HCT116 (cell line): Measurements from ENCODE around the gene CDC42EP3. TPM values are rescaled to one million over a fixed set of nuclear protein-coding genes. Genes with fewer than 3 reads are reported as not detected.

Experiments used
- ATAC-seq: fragments of 200-7000 bp; cut with Tn5 transposase; 2 replicates; pipeline ENCODE4 v1.9.1; 2020; ENCODE audit warnings: mild to moderate bottlenecking, moderate library complexity
- BruUV-seq: library from RNA; stranded (reverse); fragments of 400-500 nt; replicated peaks from 2 replicates; lab custom pipeline; 2021; lab: Mats Ljungman, UMichigan
- CTCF ChIA-PET: fragments of 300-600 bp; sonication (Branson Sonifier 250); formaldehyde crosslinking; loops from one replicate; lab custom pipeline; 2021; ENCODE audit warnings: antibody characterized with exemption; lab: Charles Lee
- POLR2A ChIA-PET: fragments of 300-600, 350-600 bp; sonication (Branson Sonifier 250); formaldehyde crosslinking; loops from one replicate; lab custom pipeline; 2021; ENCODE audit warnings: antibody characterized with exemption; lab: Charles Lee
- RAD21 ChIA-PET, 2 experiments: fragments of 300-600 bp; sonication (Branson Sonifier 250); formaldehyde crosslinking; loops; one replicate each; lab custom pipeline; 2023; ENCODE audit warnings: low total read pairs in 2 of 2; ENCODE audit not compliant: uncharacterized antibody in 2 of 2, unreplicated experiment in 2 of 2, low non-redundant PET in 1 of 2; lab: Charles Lee
- DNase-seq: peaks from one replicate; pipeline ENCODE4 v3.0.0-alpha.2; 2010; ENCODE audit warnings: low read depth, low spot score
- H2AFZ ChIP-seq: fragments of 200-600 bp; shearing (Covaris generic), sonication (generic); 2 replicates; pipeline ENCODE4 v1.6.1; 2017; ENCODE audit warnings: low read depth, mixed run types, mixed read lengths, antibody characterized with exemption, low read length; ENCODE audit not compliant: poor library complexity, severe bottlenecking
- H3K27ac ChIP-seq: 2 replicates; pipeline ENCODE4 v1.5.1; 2012; ENCODE audit warnings: low read depth, low read length
- H3K27me3 ChIP-seq: fragments of 200-600 bp; sonication (generic); 2 replicates; pipeline ENCODE4 v1.6.1; 2016; ENCODE audit warnings: mixed run types, low read length, mixed read lengths; ENCODE audit not compliant: insufficient read depth
- H3K36me3 ChIP-seq, 2 experiments: fragments of 200-500 bp in 1 of 2; fragments of 200-600 bp in 1 of 2; sonication (Bioruptor generic) in 1 of 2; sonication (generic) in 1 of 2; 2 replicates each; pipeline versions ENCODE4 v1.5.1 to v1.6.1; 2014 to 2016; ENCODE audit warnings: low read length in 2 of 2, inconsistent platforms in 1 of 2, mixed read lengths in 1 of 2, mixed run types in 1 of 2; ENCODE audit not compliant: insufficient read depth in 2 of 2, control insufficient read depth in 1 of 2
- H3K4me1 ChIP-seq, 2 experiments: fragments of 200-600 bp in 1 of 2; sonication (generic) in 1 of 2; 2 replicates each; pipeline versions ENCODE4 v1.5.1 to v1.6.1; 2012 to 2017; ENCODE audit warnings: low read length in 2 of 2, inconsistent platforms in 1 of 2, mild to moderate bottlenecking in 1 of 2, mixed read lengths in 1 of 2, mixed run types in 1 of 2, moderate library complexity in 1 of 2; ENCODE audit not compliant: insufficient read depth in 2 of 2, control insufficient read depth in 1 of 2
- H3K4me2 ChIP-seq: fragments of 200-600 bp; sonication (generic); 2 replicates; pipeline ENCODE4 v1.6.1; 2017; ENCODE audit warnings: mixed run types, low read length, mixed read lengths
- H3K4me3 ChIP-seq, 2 experiments: fragments of 200-600 bp in 1 of 2; sonication (generic) in 1 of 2; replicated peaks in 1 of 2; 2 replicates each; pipeline ENCODE4 v1.5.1; 2011 to 2016; ENCODE audit warnings: low read length in 2 of 2, control low read depth in 1 of 2, low read depth in 1 of 2, mild to moderate bottlenecking in 1 of 2, mixed read lengths in 1 of 2, mixed run types in 1 of 2
- H3K79me2 ChIP-seq: fragments of 200-600 bp; sonication (generic); 2 replicates; pipeline ENCODE4 v1.6.1; 2017; ENCODE audit warnings: mild to moderate bottlenecking, mixed run types, low read length, moderate library complexity, mixed read lengths; ENCODE audit not compliant: insufficient read depth
- H3K9ac ChIP-seq: fragments of 200-600 bp; sonication (generic); 2 replicates; pipeline ENCODE4 v1.6.1; 2016; ENCODE audit warnings: low read length, mixed read lengths
- H3K9me2 ChIP-seq: fragments of 200-600 bp; sonication (generic), shearing (Covaris generic); 2 replicates; pipeline ENCODE4 v1.6.1; 2017; ENCODE audit warnings: mixed run types, mild to moderate bottlenecking, moderate library complexity; ENCODE audit not compliant: insufficient read depth
- H3K9me3 ChIP-seq, 2 experiments: fragments of 200-500 bp in 1 of 2; fragments of 200-600 bp in 1 of 2; sonication (Bioruptor generic) in 1 of 2; sonication (generic) in 1 of 2; 2 replicates each; pipeline ENCODE4 v1.6.1; 2014 to 2017; ENCODE audit warnings: low read length in 2 of 2, mixed read lengths in 2 of 2, inconsistent platforms in 1 of 2, low read depth in 1 of 2, mild to moderate bottlenecking in 1 of 2, mixed run types in 1 of 2, moderate library complexity in 1 of 2; ENCODE audit not compliant: control insufficient read depth in 1 of 2, insufficient read depth in 1 of 2
- H4K20me1 ChIP-seq: fragments of 200-600 bp; sonication (generic), shearing (Covaris generic); 2 replicates; pipeline ENCODE4 v1.6.1; 2017; ENCODE audit warnings: mixed run types, mild to moderate bottlenecking, moderate library complexity; ENCODE audit not compliant: insufficient read depth
- CBX3 ChIP-seq: IDR thresholded peaks from 2 replicates; pipeline ENCODE4 v1.6.1; 2012; ENCODE audit warnings: low read depth
- CEBPB ChIP-seq: IDR thresholded peaks from 2 replicates; pipeline ENCODE4 v1.6.1; 2012; ENCODE audit warnings: low read depth
- ELF1 ChIP-seq: IDR thresholded peaks from 2 replicates; pipeline ENCODE4 v1.6.1; 2012; ENCODE audit warnings: low read depth, borderline replicate concordance
- EZH2phosphoT487 ChIP-seq: fragments of 200-600 bp; IDR thresholded peaks from 2 replicates; pipeline ENCODE4 v1.6.1; 2018; ENCODE audit warnings: antibody characterized with exemption, borderline replicate concordance
- FOSL1 ChIP-seq: IDR thresholded peaks from 2 replicates; pipeline ENCODE4 v1.6.1; 2012; ENCODE audit warnings: low read depth
- JUND ChIP-seq: IDR thresholded peaks from 2 replicates; pipeline ENCODE4 v1.6.1; 2012
- POLR2A ChIP-seq: IDR thresholded peaks from 2 replicates; pipeline ENCODE4 v1.7.0; 2011; ENCODE audit warnings: borderline replicate concordance; ENCODE audit not compliant: insufficient read depth, insufficient read length; ENCODE audit errors: extremely low read depth
- POLR2AphosphoS5 ChIP-seq: IDR thresholded peaks from 2 replicates; pipeline ENCODE4 v1.6.1; 2011; ENCODE audit warnings: mild to moderate bottlenecking, low read depth, low read length, moderate library complexity
- REST ChIP-seq: IDR thresholded peaks from 2 replicates; pipeline ENCODE4 v1.6.1; 2012; ENCODE audit warnings: low read depth
- SIN3A ChIP-seq: IDR thresholded peaks from 2 replicates; pipeline ENCODE4 v1.6.1; 2012; ENCODE audit warnings: low read depth
- SP1 ChIP-seq: IDR thresholded peaks from 2 replicates; pipeline ENCODE4 v1.6.1; 2012; ENCODE audit warnings: low read depth
- TCF7L2 ChIP-seq: IDR thresholded peaks from 2 replicates; pipeline ENCODE4 v1.7.0; 2011; ENCODE audit warnings: borderline replicate concordance, inconsistent platforms; ENCODE audit not compliant: insufficient read depth, insufficient read length; ENCODE audit errors: extremely low read depth
- YY1 ChIP-seq: IDR thresholded peaks from 2 replicates; pipeline ENCODE4 v1.6.1; 2011; ENCODE audit warnings: low read length, low read depth, moderate library complexity, mild to moderate bottlenecking; ENCODE audit not compliant: insufficient replicate concordance; ENCODE audit errors: extremely low read depth
- ZBTB33 ChIP-seq: IDR thresholded peaks from 2 replicates; pipeline ENCODE4 v1.6.1; 2011; ENCODE audit warnings: mild to moderate bottlenecking, low read length, moderate library complexity; ENCODE audit not compliant: insufficient replicate concordance; ENCODE audit errors: extremely low read depth
- ZNF274 ChIP-seq: fragments of 200-500 bp; sonication (Bioruptor generic); IDR thresholded peaks from 2 replicates; pipeline ENCODE4 v1.6.1; 2014; ENCODE audit warnings: mild to moderate bottlenecking, low read depth, low read length, inconsistent platforms
- intact Hi-C: fragments of 100-400 bp; cut with micrococcal nuclease; formaldehyde crosslinking; loops from 2 replicates; pipeline ENCODE4 v1.10.0; 2022
- total RNA-seq: library from RNA; stranded (reverse); gene quantifications from one replicate; pipeline ENCODE4 v1.2.1, GENCODE V29; 2021; ENCODE audit not compliant: unreplicated experiment

CDC42EP3 gene
- total RNA-seq, 1 experiment from 2014 or later: 38.2 TPM

GRCh38 chr2:37684809-37685208, 13.4 kb upstream of the CDC42EP3 start:
- no TSS peak for BruUV-seq
- no peak overlapping the region for H3K27ac ChIP-seq
- H3K27me3 ChIP-seq: no peaks in the 10 kb centered on the region
- ChIA-PET POLR2A (no interaction called here), CTCF (no interaction called here), RAD21 (no interaction called here)
- H4K20me1 ChIP-seq: no peaks in the 10 kb centered on the region
- no peak overlapping the region for H2AFZ ChIP-seq
- H3K9ac ChIP-seq: no peak overlapping the region
- no peaks in the 10 kb centered on the region for H3K36me3 ChIP-seq
- H3K9me3 ChIP-seq: no peaks in the 10 kb centered on the region
- H3K9me2 ChIP-seq: no peaks in the 10 kb centered on the region
- H3K79me2 ChIP-seq: no peaks in the 10 kb centered on the region
- ATAC-seq (no peak), DNase-seq (no peak)
- H3K4me2 ChIP-seq: no peak overlapping the region
- no peak overlapping the region for H3K4me3 ChIP-seq
- intact Hi-C loops: no loop called here
- H3K4me1 ChIP-seq: peaks cover 0 to 9% of the 10 kb centered on the region in 2 experiments; a peak in 1 of 4 replicates
- TF ChIP-seq ZBTB33: no peak
- TF ChIP-seq SIN3A: no peak
- no peak for TF ChIP-seq ZNF274
- no peak for TF ChIP-seq CEBPB
- no peak for TF ChIP-seq POLR2A
- no peak for TF ChIP-seq POLR2AphosphoS5
- TF ChIP-seq EZH2phosphoT487: no peak
- TF ChIP-seq ELF1: no peak
- TF ChIP-seq REST: no peak
- TF ChIP-seq YY1: no peak
- no peak for TF ChIP-seq TCF7L2
- no peak for TF ChIP-seq JUND
- no peak for TF ChIP-seq CBX3
- TF ChIP-seq FOSL1: no peak
- no peak for TF ChIP-seq SP1
